Measurements from ENCODE around the gene CLDN2. TPM values are rescaled to one million over a fixed set of nuclear protein-coding genes. Genes with fewer than 3 reads are reported as not detected.
"Not testable (repeated sequence)": the region's sequence is repeated elsewhere in the genome, so short reads cannot be mapped to it uniquely, and the experiment has no call there.

The CLDN2 gene, protein sequence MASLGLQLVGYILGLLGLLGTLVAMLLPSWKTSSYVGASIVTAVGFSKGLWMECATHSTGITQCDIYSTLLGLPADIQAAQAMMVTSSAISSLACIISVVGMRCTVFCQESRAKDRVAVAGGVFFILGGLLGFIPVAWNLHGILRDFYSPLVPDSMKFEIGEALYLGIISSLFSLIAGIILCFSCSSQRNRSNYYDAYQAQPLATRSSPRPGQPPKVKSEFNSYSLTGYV
- 10 to 100 TPM in 5 of 6 experiments, 1 to 10 TPM in 1; 6.3 to 48.4 (median 18.4) TPM for total RNA-seq
- long read RNA-seq, partial matches to known transcripts: 0 of 4 reads
- long read RNA-seq, other reads (novel, unspliced or antisense): 4 of 4 reads

DNA sequence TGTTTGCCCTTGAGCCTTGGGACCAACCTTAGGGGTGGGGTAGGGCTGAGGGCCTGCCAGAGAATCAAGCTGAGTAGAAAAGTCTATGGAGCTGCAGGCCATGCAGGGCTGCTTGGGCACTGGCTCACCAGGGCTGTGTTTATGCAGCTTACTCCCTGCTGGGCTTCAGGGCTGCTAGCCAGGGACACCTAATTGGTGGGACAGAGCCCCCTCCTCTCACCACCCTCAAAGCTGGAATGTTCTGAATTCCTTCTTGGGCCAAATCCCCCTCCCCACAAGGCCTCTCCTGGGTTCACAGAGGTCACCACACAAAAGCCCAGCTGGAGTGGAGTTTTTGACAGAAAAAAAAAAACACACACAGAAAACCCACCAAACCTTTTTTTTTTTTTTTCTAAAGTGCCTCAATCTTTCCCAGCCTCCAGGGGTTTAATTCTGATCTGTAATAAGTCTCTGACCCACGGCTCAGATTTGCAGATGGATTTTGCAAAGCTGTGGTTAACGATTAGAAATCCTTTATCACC is at the start of gene CLDN2:
CLDN2 (plus strand) TSS at position 471 of the 521 bp plus-strand sequence. CDS start 7,827 bp downstream, outside the sequence.
- peak in 1 of 4 donors; percentile 36 for ATAC-seq
- TF ChIP-seq, protein P1, sequence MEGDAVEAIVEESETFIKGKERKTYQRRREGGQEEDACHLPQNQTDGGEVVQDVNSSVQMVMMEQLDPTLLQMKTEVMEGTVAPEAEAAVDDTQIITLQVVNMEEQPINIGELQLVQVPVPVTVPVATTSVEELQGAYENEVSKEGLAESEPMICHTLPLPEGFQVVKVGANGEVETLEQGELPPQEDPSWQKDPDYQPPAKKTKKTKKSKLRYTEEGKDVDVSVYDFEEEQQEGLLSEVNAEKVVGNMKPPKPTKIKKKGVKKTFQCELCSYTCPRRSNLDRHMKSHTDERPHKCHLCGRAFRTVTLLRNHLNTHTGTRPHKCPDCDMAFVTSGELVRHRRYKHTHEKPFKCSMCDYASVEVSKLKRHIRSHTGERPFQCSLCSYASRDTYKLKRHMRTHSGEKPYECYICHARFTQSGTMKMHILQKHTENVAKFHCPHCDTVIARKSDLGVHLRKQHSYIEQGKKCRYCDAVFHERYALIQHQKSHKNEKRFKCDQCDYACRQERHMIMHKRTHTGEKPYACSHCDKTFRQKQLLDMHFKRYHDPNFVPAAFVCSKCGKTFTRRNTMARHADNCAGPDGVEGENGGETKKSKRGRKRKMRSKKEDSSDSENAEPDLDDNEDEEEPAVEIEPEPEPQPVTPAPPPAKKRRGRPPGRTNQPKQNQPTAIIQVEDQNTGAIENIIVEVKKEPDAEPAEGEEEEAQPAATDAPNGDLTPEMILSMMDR (IDR thresholded peaks at IDR 0.05): no peak
- TF ChIP-seq POLR2A (IDR thresholded peaks at IDR 0.05): no peak

DNA sequence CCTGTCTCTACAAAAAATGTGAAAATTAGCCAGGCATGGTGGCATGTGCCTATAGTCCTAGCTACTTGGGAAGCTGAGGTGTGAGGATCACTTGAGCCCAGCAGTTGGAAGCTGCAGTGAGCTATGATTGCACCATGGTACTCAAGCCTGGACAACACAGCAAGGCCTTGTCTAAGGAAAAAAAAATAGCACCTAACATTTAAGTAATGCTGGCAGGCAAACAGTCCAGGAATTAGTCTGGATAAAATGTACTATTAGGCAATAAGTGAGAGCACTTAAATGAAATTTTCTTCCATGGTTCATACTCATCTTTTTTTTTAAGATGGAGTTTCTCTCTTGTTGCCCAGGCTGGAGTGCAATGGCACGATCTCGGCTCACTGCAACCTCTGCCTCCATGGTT is 47.4 kb upstream of the CLDN2 start:
- DNase-seq; intact Hi-C loops (cut with DNase I); H3K27me3 ChIP-seq; H3K4me1 ChIP-seq; H3K36me3 ChIP-seq; H3K4me3 ChIP-seq; H3K9me3 ChIP-seq; ATAC-seq; H3K27ac ChIP-seq: not testable (repeated sequence)
- WGBS (ENCODE audit: insufficient coverage, low coverage, low lambda C conversion rate, missing lambda C conversion rate): 90% methylated on average over 2 of the region's 2 CpGs

More for the DNA sequence above, at the start of gene CLDN2:
- Histone ChIP-seq H3K4me1 (no peaks in the 10 kb centered on the region), H3K9me3 (no peaks in the 10 kb centered on the region), H3K36me3 (no peaks in the 10 kb centered on the region), H3K27me3 (no peaks in the 10 kb centered on the region), H3K4me3 (no peak within 1 kb of the TSS), H3K27ac (no peak within 1 kb of the TSS)
- DNase-seq: no peak
- WGBS (ENCODE audit: insufficient coverage, low coverage, low lambda C conversion rate, missing lambda C conversion rate): 36% methylated on average over 2 of the region's 2 CpGs
- intact Hi-C loops (cut with DNase I): no loop called here

DNA sequence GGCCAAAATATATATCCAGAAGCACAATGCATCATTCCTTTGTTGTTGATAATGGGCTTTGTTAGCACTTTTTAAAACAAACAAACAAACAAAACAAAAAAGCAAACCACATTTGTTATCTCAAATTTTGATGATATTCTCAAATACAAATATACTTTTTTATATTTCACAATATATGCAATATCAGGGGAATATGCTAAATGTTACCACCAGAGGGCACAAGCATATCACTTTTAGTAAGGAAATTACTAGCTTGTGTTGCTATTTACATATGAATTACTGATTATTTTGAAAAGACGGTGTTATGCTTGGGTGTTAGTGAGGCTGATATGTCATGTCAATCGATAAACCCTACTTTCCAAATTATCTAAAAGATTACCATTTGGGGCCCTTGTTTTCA is 46.1 kb upstream of the CLDN2 start:
- no peaks in the 10 kb centered on the region for H3K36me3 ChIP-seq
- TF ChIP-seq POLR2A (IDR thresholded peaks at IDR 0.05): no peak
- TF ChIP-seq, protein P1 (IDR thresholded peaks at IDR 0.05): peak; percentile 67 to 75 (median 68)
- intact Hi-C loops (cut with DNase I): no loop called here
- DNase-seq (no peak), ATAC-seq (peak in 2 of 4 donors; percentile 37 to 43)
- H3K4me3 ChIP-seq: no peak overlapping the region
- no peak overlapping the region for H3K27ac ChIP-seq
- H3K9me3 ChIP-seq: no peaks in the 10 kb centered on the region
- H3K4me1 ChIP-seq: no peaks in the 10 kb centered on the region
- WGBS (ENCODE audit: insufficient coverage, low coverage, low lambda C conversion rate, missing lambda C conversion rate): 38% methylated on average over 2 of the region's 2 CpGs
- peaks cover 0 to 3% of the 10 kb centered on the region in 2 donors for H3K27me3 ChIP-seq

DNA sequence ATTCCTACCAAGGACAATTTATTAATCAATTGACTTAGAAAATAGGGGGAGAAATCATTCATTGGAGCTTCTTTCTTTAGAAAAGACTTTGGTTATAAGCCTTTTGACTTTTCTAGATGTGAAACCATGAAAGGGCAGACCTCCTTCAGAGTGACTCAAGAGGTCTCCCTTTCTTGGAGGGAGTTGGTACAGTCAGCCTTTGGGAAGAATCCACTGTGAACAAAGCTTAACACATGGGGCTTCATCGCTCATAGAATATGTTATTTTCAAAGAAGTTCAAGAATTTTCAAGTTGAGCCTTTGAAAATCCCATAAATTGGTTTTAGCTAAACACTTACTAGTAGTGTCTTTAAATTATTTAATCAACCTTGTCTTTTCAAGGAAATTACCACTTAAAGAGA is 45.1 kb upstream of the CLDN2 start:
- Histone ChIP-seq H3K4me1 (no peaks in the 10 kb centered on the region), H3K36me3 (no peaks in the 10 kb centered on the region), H3K27me3 (peaks cover 0 to 3% of the 10 kb centered on the region in 2 donors), H3K27ac (no peak overlapping the region), H3K4me3 (no peak overlapping the region), H3K9me3 (no peaks in the 10 kb centered on the region)
- no peak for TF ChIP-seq POLR2A (IDR thresholded peaks at IDR 0.05)
- TF ChIP-seq, protein P1 (IDR thresholded peaks at IDR 0.05): no peak
- intact Hi-C loops (cut with DNase I): no loop called here
- WGBS (ENCODE audit: insufficient coverage, low coverage, low lambda C conversion rate, missing lambda C conversion rate): 53% methylated on average over 1 of the region's 1 CpG
- DNase-seq (no peak), ATAC-seq (no peak)

DNA sequence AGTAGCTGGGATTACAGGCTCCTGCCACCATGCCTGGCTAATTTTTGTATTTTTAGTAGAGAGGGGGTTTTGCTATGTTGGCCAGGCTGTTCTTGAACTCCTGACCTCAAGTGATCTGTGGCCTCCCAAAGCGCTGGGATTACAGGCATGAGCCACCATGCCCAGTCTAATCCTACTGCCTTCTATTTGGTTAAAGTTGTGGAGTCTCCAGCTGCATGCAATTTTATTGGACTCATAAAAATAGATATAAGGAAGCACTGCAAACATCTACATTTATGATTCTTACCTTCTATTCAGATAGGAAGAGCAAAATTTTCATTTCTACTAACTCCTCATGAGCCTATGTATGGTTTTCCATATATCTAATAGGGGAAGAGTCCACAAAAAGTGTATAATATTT is 30.7 kb upstream of the CLDN2 start:
- 27% methylated on average over 1 of the region's 1 CpG for WGBS (ENCODE audit: insufficient coverage, low coverage, low lambda C conversion rate, missing lambda C conversion rate)
- no peak overlapping the region for H3K4me3 ChIP-seq
- no peak for ATAC-seq
- intact Hi-C loops (cut with DNase I): no loop called here
- no peak for DNase-seq
- no peak overlapping the region for H3K27ac ChIP-seq
- peaks cover 0 to 14% of the 10 kb centered on the region in 2 donors for H3K27me3 ChIP-seq
- TF ChIP-seq, protein P1 (IDR thresholded peaks at IDR 0.05): no peak
- no peak for TF ChIP-seq POLR2A (IDR thresholded peaks at IDR 0.05)
- H3K36me3 ChIP-seq: no peaks in the 10 kb centered on the region
- no peaks in the 10 kb centered on the region for H3K9me3 ChIP-seq
- H3K4me1 ChIP-seq: no peaks in the 10 kb centered on the region

Data from right lobe of liver (tissue), 6 donors.